Bronchial epithelial cell (primary cell): ENCODE results near the gene SLC9A9. TPM values are rescaled to one million over a fixed set of nuclear protein-coding genes. Genes with fewer than 3 reads are reported as not detected.

ENCODE experiments used
- DNase-seq: peaks from one replicate; pipeline ENCODE4 v3.0.0-alpha.2; 2010; ENCODE audit warnings: low read depth
- FAIRE-seq: peaks from 2 replicates; lab custom pipeline; 2011; peaks lifted over from hg19 to GRCh38; lab: Jason Lieb, UNC
- H3K27me3 ChIP-seq: 2 replicates; pipeline ENCODE4 v1.5.1; 2011; ENCODE audit warnings: low read length; ENCODE audit not compliant: control insufficient read depth, insufficient read depth
- H3K36me3 ChIP-seq: 2 replicates; pipeline ENCODE4 v1.5.1; 2011; ENCODE audit warnings: low read length; ENCODE audit not compliant: control insufficient read depth, insufficient read depth
- H3K4me3 ChIP-seq: 2 replicates; pipeline ENCODE4 v1.5.1; 2011; ENCODE audit warnings: mild to moderate bottlenecking, low read depth, low read length, control low read depth
- CTCF ChIP-seq: IDR thresholded peaks from 2 replicates; pipeline ENCODE4 v1.5.1; 2011; ENCODE audit warnings: mild to moderate bottlenecking, moderate library complexity, low read length, control low read depth, inconsistent platforms; ENCODE audit not compliant: insufficient read depth, severe bottlenecking
- total RNA-seq: library from RNA; depleted of rRNA; stranded (reverse); fragments of >200 nt; gene quantifications from 2 replicates; pipeline ENCODE4 v1.2.1, GENCODE V29; 2014

The SLC9A9 gene
- total RNA-seq, 1 donor from 2014 or later, result 1.3 TPM

- TF ChIP-seq CTCF, result no peak
- no peaks in the 10 kb centered on the region for H3K27me3 ChIP-seq
- FAIRE-seq, result no peak
- DNase-seq, result no peak
- H3K4me3 ChIP-seq, result no peak overlapping the region
- no peaks in the 10 kb centered on the region for H3K36me3 ChIP-seq
Measured at GRCh38 chr3:143538061-143538460, 310.2 kb downstream of the SLC9A9 start.

DNA sequence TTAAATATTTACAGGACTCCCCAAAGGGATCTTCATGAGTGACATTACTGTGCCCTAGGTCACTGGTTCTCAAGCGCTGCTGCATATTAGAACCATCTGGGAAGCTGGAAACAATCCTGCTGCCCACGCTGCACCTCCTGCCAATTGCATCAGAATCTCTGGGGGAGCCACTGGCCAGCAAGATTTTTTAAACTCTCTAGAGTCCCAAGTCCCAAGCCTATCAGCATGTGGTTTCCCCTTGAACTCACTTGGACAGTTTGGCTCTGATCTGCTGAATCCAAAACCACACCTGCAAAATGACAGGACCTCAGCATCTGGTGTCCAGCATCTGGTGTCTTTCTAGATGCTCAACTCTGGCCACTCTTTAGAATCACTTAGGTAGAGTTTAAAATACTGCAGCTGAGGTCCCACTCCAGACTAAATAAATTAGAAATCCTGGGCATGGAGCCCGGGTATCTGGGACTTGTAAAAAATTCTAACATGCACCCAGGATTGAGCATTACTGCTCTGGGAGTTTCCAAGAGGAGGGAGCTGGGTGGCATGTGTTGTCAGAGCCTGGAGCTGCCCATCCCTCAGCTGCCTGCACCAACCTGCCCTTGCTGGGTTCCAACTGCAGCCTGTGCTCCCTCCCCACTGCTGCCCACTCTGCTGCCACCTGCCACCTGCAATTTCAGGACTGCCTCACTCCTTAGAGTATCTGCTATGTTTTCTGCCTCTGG, 311.3 kb downstream of the SLC9A9 start:
- Histone ChIP-seq H3K36me3 (no peaks in the 10 kb centered on the region), H3K4me3 (no peak overlapping the region), H3K27me3 (no peaks in the 10 kb centered on the region)
- no peak for TF ChIP-seq CTCF
- no peak for FAIRE-seq
- peak; percentile 39 for DNase-seq

- no peak for DNase-seq
- no peak for TF ChIP-seq CTCF
Measured at GRCh38 chr3:143535994-143536784, 312.1 kb downstream of the SLC9A9 start.

GRCh38 chr3:143533391-143533790, 314.9 kb downstream of the SLC9A9 start:
- no peaks in the 10 kb centered on the region for H3K36me3 ChIP-seq
- no peak for TF ChIP-seq CTCF
- H3K27me3 ChIP-seq, result no peaks in the 10 kb centered on the region
- H3K4me3 ChIP-seq, result no peak overlapping the region
- DNase-seq, result no peak
- FAIRE-seq, result no peak

More at GRCh38 chr3:143535994-143536784, 312.1 kb downstream of the SLC9A9 start:
- no peak overlapping the region for H3K4me3 ChIP-seq
- H3K36me3 ChIP-seq, result no peaks in the 10 kb centered on the region
- no peak for FAIRE-seq
- H3K27me3 ChIP-seq, result no peaks in the 10 kb centered on the region

DNA sequence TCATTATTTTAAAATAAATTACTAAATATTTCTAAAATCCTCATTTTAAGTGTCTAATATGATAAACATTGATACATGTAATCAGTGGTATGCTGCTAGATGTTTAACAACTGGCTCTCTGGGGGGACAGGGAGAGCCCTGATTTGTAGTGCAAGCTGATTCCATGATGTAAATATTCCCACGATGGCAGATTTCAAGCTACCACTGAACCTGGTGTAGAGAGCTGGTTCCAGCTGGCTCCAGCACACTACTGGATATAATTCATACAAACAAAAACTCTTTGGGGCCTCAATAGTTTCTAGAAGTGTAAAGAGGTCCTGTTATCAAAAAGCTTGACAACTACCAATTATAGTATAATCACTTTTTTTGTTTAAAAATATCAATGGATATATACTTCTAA, 316.2 kb downstream of the SLC9A9 start:
- H3K4me3 ChIP-seq, result no peak overlapping the region
- FAIRE-seq, result no peak
- no peak for TF ChIP-seq CTCF
- H3K27me3 ChIP-seq, result no peaks in the 10 kb centered on the region
- no peak for DNase-seq
- H3K36me3 ChIP-seq, result no peaks in the 10 kb centered on the region
